ENCODE results near the gene DHX35. TPM values are rescaled to one million over a fixed set of nuclear protein-coding genes. Genes with fewer than 3 reads are reported as not detected.

DHX35 gene
- total and polyA plus RNA-seq, 2 of the 13 experiments (the other 11 are each of a cell fraction or from before 2014, with no cell fraction given): 25.8 to 28.7 TPM

DNA sequence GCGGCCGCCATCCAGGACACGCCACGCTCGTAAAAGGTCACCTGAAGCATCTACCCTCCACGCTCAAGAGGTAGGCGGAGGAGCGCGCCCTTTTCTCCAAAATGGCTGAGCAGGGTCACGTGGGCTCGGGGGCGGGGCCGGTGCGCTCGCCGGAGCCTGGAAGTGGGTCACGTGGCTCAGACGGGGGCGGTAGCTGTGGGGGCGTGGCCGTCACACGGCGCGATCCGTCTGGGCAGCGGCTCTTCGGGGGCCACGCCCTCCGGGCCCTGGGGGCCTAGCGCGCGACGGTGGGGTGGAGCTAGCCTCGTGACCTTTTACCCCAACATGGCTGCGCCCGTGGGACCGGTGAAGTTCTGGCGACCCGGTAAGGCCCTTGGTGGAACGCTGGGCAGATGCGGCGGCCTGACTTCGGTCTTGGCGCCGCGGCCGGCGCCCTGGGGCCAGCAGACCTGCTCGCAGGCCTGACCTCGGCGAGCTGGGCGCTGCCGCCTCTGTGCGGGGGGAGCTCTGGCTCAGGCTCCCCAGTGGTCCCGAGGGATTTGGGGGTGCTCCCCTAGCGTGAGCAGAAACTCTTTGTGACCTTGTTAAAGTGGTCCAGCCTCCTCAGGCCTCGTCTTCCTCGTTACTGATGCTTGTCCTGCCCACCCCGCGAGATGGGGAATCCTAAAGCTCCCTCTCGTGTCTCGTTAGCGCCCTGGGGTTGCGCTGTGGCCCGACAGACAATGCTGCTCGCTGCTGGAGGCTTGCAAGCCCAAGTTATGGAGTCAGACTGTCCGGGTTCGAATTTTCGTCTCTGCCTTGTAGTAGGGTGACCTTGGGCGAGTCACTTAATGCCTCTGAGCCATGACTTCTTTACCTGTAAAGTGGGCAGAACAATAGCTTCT, at the start of gene DHX35 (continued):
- TF ChIP-seq HNF1A (IDR thresholded peaks at IDR 0.05; ENCODE audit: low read depth) (peak; percentile 43; the same call in 1 of the 2 replicates), HNF1A (CRISPR knock-in tag; IDR thresholded peaks at IDR 0.05; ENCODE audit: borderline replicate concordance) (peak; percentile 80; the same call in 1 of the 2 replicates), ZNF879 (CRISPR knock-in tag; IDR thresholded peaks at IDR 0.05) (peak; percentile 79; the same call in 1 of the 2 replicates), ZNF331 (CRISPR knock-in tag; IDR thresholded peaks at IDR 0.05) (peak; percentile 75), RORA (CRISPR knock-in tag; IDR thresholded peaks at IDR 0.05) (no peak), BRD4 (CRISPR knock-in tag; IDR thresholded peaks at IDR 0.05) (peak; percentile 98), CREB1 (IDR thresholded peaks at IDR 0.05) (peak; percentile 85), CREB1 (CRISPR knock-in tag; IDR thresholded peaks at IDR 0.05) (no peak), HDAC2 (CRISPR knock-in tag; IDR thresholded peaks at IDR 0.05) (peak; percentile 86), SSRP1 (CRISPR knock-in tag; IDR thresholded peaks at IDR 0.05) (no peak), ZNF580 (CRISPR knock-in tag; IDR thresholded peaks at IDR 0.05; ENCODE audit: borderline replicate concordance, low read depth) (peak; percentile 92; the same call in 1 of the 2 replicates), MZF1 (CRISPR knock-in tag; IDR thresholded peaks at IDR 0.05; ENCODE audit: borderline replicate concordance) (peak; percentile 86), ZNF274 (CRISPR knock-in tag; IDR thresholded peaks at IDR 0.05) (peak; percentile 97), ZNF234 (CRISPR knock-in tag; conservative IDR thresholded peaks at IDR 0.05) (peak; percentile 96; the same call in 1 of the 2 replicates), NBN (conservative IDR thresholded peaks at IDR 0.05) (no peak), ZNF34 (CRISPR knock-in tag; IDR thresholded peaks at IDR 0.05; ENCODE audit: borderline replicate concordance) (peak; percentile 89; the same call in 1 of the 2 replicates), KDM6A (CRISPR knock-in tag; IDR thresholded peaks at IDR 0.05; ENCODE audit: low read depth) (peak; percentile 71; the same call in 1 of the 2 replicates), CBX2 (IDR thresholded peaks at IDR 0.05; ENCODE audit: low read depth, low read length) (no peak), CBX2 (CRISPR knock-in tag; IDR thresholded peaks at IDR 0.05; ENCODE audit: low read depth) (no peak), CHCHD3 (CRISPR knock-in tag; IDR thresholded peaks at IDR 0.05) (no peak), ZNF574 (CRISPR knock-in tag; IDR thresholded peaks at IDR 0.05) (peak; percentile 91), ZNF460 (CRISPR knock-in tag; IDR thresholded peaks at IDR 0.05; ENCODE audit: borderline replicate concordance) (no peak), SAFB2 (CRISPR knock-in tag; IDR thresholded peaks at IDR 0.05; ENCODE audit: borderline replicate concordance, low read depth) (peak; percentile 97)

All from HepG2 (cell line).